ACC112 (cell line): ENCODE data around the gene MMP3.

Experiments
- H2AFZ ChIP-seq: fragments of 200-600 bp; sonication (generic); one replicate; pipeline ENCODE4 v1.6.0; 2017; ENCODE audit warnings: antibody characterized with exemption, low read length; ENCODE audit not compliant: unreplicated experiment
- H3K27ac ChIP-seq: fragments of 200-600 bp; sonication (generic); 2 replicates; pipeline ENCODE4 v1.5.1; 2014; ENCODE audit warnings: low read depth, mild to moderate bottlenecking, antibody characterized with exemption, low read length, moderate library complexity
- H3K27me3 ChIP-seq: fragments of 200-600 bp; sonication (generic); 2 replicates; pipeline ENCODE4 v1.6.1; 2014; ENCODE audit warnings: mild to moderate bottlenecking, antibody characterized with exemption, low read length, moderate library complexity, mixed read lengths; ENCODE audit not compliant: insufficient read depth
- H3K36me3 ChIP-seq: fragments of 200-600 bp; sonication (generic); 2 replicates; pipeline ENCODE4 v1.6.1; 2016; ENCODE audit warnings: mild to moderate bottlenecking, antibody characterized with exemption, low read length, moderate library complexity, mixed read lengths; ENCODE audit not compliant: insufficient read depth
- H3K4me1 ChIP-seq: fragments of 200-600 bp; sonication (generic); one replicate; pipeline ENCODE4 v1.6.1; 2016; ENCODE audit warnings: low read length, mixed read lengths; ENCODE audit not compliant: insufficient read depth, unreplicated experiment, control insufficient read depth
- H3K4me3 ChIP-seq: fragments of 200-600 bp; sonication (generic); 2 replicates; pipeline ENCODE4 v1.5.1; 2014; ENCODE audit warnings: mild to moderate bottlenecking, low read depth, low read length
- H3K79me2 ChIP-seq: fragments of 200-600 bp; sonication (generic); one replicate; pipeline ENCODE4 v1.6.0; 2016; ENCODE audit warnings: low read length; ENCODE audit not compliant: control insufficient read depth, unreplicated experiment, insufficient read depth

MMP3 gene

GRCh38 chr11:102791271-102792036, 52.0 kb downstream of the MMP3 start:
- H3K36me3 ChIP-seq: no peaks in the 10 kb centered on the region
- H3K79me2 ChIP-seq: no peaks in the 10 kb centered on the region
- H3K4me1 ChIP-seq: no peaks in the 10 kb centered on the region
- no peak overlapping the region for H3K27ac ChIP-seq
- H3K27me3 ChIP-seq: no peaks in the 10 kb centered on the region
- H3K4me3 ChIP-seq: no peak overlapping the region
- no peak overlapping the region for H2AFZ ChIP-seq

- Histone ChIP-seq H2AFZ (no peak overlapping the region), H3K36me3 (no peaks in the 10 kb centered on the region), H3K27ac (no peak overlapping the region), H3K79me2 (no peaks in the 10 kb centered on the region), H3K27me3 (no peaks in the 10 kb centered on the region), H3K4me3 (no peak overlapping the region), H3K4me1 (no peaks in the 10 kb centered on the region)
Observed at GRCh38 chr11:102788334-102788995, 54.9 kb downstream of the MMP3 start.
